GM23338 (cell line): ENCODE measurements around the gene RPS6KA1. TPM values are rescaled to one million over a fixed set of nuclear protein-coding genes. Genes with fewer than 3 reads are reported as not detected.

ENCODE experiments used
- ATAC-seq: fragments of 200-7000 bp; cut with Tn5 transposase; 3 replicates; pipeline ENCODE4 v1.9.1; 2020
- DNase-seq: peaks from one replicate; pipeline ENCODE4 v3.0.0-alpha.2; 2015; ENCODE audit warnings: low spot score
- H2AFZ ChIP-seq: fragments of 200-600 bp; sonication (generic); 2 replicates; pipeline ENCODE4 v1.8.0; 2016; ENCODE audit warnings: antibody characterized with exemption, mild to moderate bottlenecking, moderate library complexity
- H3F3A ChIP-seq: fragments of 200-600 bp; sonication (generic); replicated peaks from 2 replicates; pipeline ENCODE4 v1.8.0; 2017; ENCODE audit warnings: antibody characterized with exemption, mixed run types, low read depth
- H3K27ac ChIP-seq: fragments of 200-600 bp; sonication (generic); 2 replicates; pipeline ENCODE4 v1.6.1; 2016; ENCODE audit warnings: low read depth
- H3K27me3 ChIP-seq: fragments of 200-600 bp; sonication (generic); 2 replicates; pipeline ENCODE4 v1.8.0; 2016; ENCODE audit warnings: mild to moderate bottlenecking, mixed run types, moderate library complexity; ENCODE audit not compliant: insufficient read depth
- H3K36me3 ChIP-seq: fragments of 200-600 bp; sonication (generic); 2 replicates; pipeline ENCODE4 v1.8.0; 2016; ENCODE audit warnings: mild to moderate bottlenecking; ENCODE audit not compliant: insufficient read depth
- H3K4me1 ChIP-seq: fragments of 200-600 bp; sonication (generic); 2 replicates; pipeline ENCODE4 v1.8.0; 2016; ENCODE audit warnings: mild to moderate bottlenecking, moderate library complexity; ENCODE audit not compliant: insufficient read depth
- H3K4me2 ChIP-seq: fragments of 200-600 bp; sonication (generic); 2 replicates; pipeline ENCODE4 v1.7.1; 2017; ENCODE audit warnings: mixed run types
- H3K4me3 ChIP-seq: fragments of 200-600 bp; sonication (generic); 2 replicates; pipeline ENCODE4 v1.6.1; 2016; ENCODE audit warnings: mixed run types
- H3K79me2 ChIP-seq: fragments of 200-600 bp; sonication (generic); replicated peaks from 2 replicates; pipeline ENCODE4 v1.8.0; 2017; ENCODE audit warnings: mild to moderate bottlenecking; ENCODE audit not compliant: insufficient read depth
- H3K9me2 ChIP-seq: fragments of 200-600 bp; sonication (generic); 2 replicates; pipeline ENCODE4 v1.8.0; 2017; ENCODE audit not compliant: insufficient read depth
- H4K20me1 ChIP-seq: fragments of 200-600 bp; sonication (generic); replicated peaks from 2 replicates; pipeline ENCODE4 v1.8.0; 2017; ENCODE audit warnings: mild to moderate bottlenecking; ENCODE audit not compliant: insufficient read depth
- H3K27ac Mint-ChIP-seq: 2 replicates; pipeline ENCODE4 v1.8.0; 2020; ENCODE audit warnings: inconsistent platforms, mild to moderate bottlenecking, moderate library complexity, mixed read lengths
- H3K27me3 Mint-ChIP-seq: 3 replicates; pipeline ENCODE4 v1.8.0; 2022; ENCODE audit warnings: low read depth, mild to moderate bottlenecking, moderate library complexity, mixed read lengths, inconsistent platforms; ENCODE audit not compliant: insufficient read depth, poor library complexity
- H3K36me3 Mint-ChIP-seq: 3 replicates; pipeline ENCODE4 v1.8.0; 2021; ENCODE audit warnings: low read depth, mild to moderate bottlenecking, inconsistent platforms, moderate library complexity, mixed read lengths
- H3K4me1 Mint-ChIP-seq: 3 replicates; pipeline ENCODE4 v1.8.0; 2020; ENCODE audit warnings: mild to moderate bottlenecking, inconsistent platforms, mixed read lengths
- H3K4me3 Mint-ChIP-seq: 3 replicates; pipeline ENCODE4 v1.8.0; 2021; ENCODE audit warnings: moderate library complexity, mild to moderate bottlenecking, inconsistent platforms, mixed read lengths
- H3K9me3 Mint-ChIP-seq: 3 replicates; pipeline ENCODE4 v1.8.0; 2020; ENCODE audit warnings: moderate library complexity, mild to moderate bottlenecking, inconsistent platforms, mixed read lengths
- NANOG ChIP-seq: IDR thresholded peaks from 2 replicates; pipeline ENCODE4 v1.6.1; 2016; ENCODE audit warnings: antibody characterized with exemption, borderline replicate concordance
- polyA plus RNA-seq: library from polyadenylated mRNA; unstranded; fragments of >200 nt; fragmentation: Nextera tagmentation; extraction: Ambion mirVana; gene quantifications from 2 replicates; pipeline ENCODE4 v1.2.1, GENCODE V29; 2016
- total RNA-seq: library from RNA; depleted of rRNA; stranded (reverse); fragments of >200 nt; shearing (Covaris generic); gene quantifications from 2 replicates; pipeline ENCODE4 v1.2.3, GENCODE V29; 2014
- TF ChIP-seq, protein P1 (sequence below): fragments of 250-450 bp; sonication (Bioruptor Pico); IDR thresholded peaks from 2 replicates; pipeline ENCODE4 v1.5.0; 2020; ENCODE audit warnings: mild to moderate bottlenecking, moderate library complexity

The RPS6KA1 gene
- total and polyA plus RNA-seq, 2 experiments from 2014 or later: 28.3 to 68.6 TPM

DNA sequence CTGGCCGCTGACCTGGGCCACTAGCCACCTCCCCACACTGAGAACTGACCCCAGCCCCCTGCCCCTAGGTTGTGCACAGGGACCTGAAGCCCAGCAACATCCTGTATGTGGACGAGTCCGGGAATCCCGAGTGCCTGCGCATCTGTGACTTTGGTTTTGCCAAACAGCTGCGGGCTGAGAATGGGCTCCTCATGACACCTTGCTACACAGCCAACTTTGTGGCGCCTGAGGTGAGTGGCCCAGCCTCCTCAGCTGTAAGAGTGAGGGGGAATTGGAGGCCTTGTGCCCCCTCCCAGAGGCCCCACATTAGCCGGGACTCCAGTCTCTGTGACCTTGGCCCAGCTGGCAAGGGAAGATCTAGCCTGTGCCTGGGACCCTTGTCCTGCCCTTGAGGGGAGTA lies 41.8 kb downstream of the RPS6KA1 start:
- H3K27me3 Mint-ChIP-seq: no peaks in the 10 kb centered on the region

More for the DNA sequence above, 41.8 kb downstream of the RPS6KA1 start:
- Histone ChIP-seq H3K9me2 (no peaks in the 10 kb centered on the region), H3K79me2 (no peaks in the 10 kb centered on the region), H3F3A (no peaks in the 10 kb centered on the region), H2AFZ (no peak overlapping the region), H3K36me3 (no peaks in the 10 kb centered on the region), H3K27ac (no peak overlapping the region), H3K4me1 (no peaks in the 10 kb centered on the region), H3K4me2 (no peak overlapping the region), H3K4me3 (no peak overlapping the region), H3K27me3 (no peaks in the 10 kb centered on the region), H4K20me1 (no peaks in the 10 kb centered on the region; the same call in none of the 2 replicates)
- Mint-ChIP-seq H3K4me1 (no peaks in the 10 kb centered on the region), H3K4me3 (no peak overlapping the region), H3K9me3 (no peaks in the 10 kb centered on the region), H3K36me3 (peaks cover 27% of the 10 kb centered on the region), H3K27ac (no peak overlapping the region)
- DNase-seq (no peak), ATAC-seq (no peak)
- no peak for TF ChIP-seq NANOG
- TF ChIP-seq, protein P1, sequence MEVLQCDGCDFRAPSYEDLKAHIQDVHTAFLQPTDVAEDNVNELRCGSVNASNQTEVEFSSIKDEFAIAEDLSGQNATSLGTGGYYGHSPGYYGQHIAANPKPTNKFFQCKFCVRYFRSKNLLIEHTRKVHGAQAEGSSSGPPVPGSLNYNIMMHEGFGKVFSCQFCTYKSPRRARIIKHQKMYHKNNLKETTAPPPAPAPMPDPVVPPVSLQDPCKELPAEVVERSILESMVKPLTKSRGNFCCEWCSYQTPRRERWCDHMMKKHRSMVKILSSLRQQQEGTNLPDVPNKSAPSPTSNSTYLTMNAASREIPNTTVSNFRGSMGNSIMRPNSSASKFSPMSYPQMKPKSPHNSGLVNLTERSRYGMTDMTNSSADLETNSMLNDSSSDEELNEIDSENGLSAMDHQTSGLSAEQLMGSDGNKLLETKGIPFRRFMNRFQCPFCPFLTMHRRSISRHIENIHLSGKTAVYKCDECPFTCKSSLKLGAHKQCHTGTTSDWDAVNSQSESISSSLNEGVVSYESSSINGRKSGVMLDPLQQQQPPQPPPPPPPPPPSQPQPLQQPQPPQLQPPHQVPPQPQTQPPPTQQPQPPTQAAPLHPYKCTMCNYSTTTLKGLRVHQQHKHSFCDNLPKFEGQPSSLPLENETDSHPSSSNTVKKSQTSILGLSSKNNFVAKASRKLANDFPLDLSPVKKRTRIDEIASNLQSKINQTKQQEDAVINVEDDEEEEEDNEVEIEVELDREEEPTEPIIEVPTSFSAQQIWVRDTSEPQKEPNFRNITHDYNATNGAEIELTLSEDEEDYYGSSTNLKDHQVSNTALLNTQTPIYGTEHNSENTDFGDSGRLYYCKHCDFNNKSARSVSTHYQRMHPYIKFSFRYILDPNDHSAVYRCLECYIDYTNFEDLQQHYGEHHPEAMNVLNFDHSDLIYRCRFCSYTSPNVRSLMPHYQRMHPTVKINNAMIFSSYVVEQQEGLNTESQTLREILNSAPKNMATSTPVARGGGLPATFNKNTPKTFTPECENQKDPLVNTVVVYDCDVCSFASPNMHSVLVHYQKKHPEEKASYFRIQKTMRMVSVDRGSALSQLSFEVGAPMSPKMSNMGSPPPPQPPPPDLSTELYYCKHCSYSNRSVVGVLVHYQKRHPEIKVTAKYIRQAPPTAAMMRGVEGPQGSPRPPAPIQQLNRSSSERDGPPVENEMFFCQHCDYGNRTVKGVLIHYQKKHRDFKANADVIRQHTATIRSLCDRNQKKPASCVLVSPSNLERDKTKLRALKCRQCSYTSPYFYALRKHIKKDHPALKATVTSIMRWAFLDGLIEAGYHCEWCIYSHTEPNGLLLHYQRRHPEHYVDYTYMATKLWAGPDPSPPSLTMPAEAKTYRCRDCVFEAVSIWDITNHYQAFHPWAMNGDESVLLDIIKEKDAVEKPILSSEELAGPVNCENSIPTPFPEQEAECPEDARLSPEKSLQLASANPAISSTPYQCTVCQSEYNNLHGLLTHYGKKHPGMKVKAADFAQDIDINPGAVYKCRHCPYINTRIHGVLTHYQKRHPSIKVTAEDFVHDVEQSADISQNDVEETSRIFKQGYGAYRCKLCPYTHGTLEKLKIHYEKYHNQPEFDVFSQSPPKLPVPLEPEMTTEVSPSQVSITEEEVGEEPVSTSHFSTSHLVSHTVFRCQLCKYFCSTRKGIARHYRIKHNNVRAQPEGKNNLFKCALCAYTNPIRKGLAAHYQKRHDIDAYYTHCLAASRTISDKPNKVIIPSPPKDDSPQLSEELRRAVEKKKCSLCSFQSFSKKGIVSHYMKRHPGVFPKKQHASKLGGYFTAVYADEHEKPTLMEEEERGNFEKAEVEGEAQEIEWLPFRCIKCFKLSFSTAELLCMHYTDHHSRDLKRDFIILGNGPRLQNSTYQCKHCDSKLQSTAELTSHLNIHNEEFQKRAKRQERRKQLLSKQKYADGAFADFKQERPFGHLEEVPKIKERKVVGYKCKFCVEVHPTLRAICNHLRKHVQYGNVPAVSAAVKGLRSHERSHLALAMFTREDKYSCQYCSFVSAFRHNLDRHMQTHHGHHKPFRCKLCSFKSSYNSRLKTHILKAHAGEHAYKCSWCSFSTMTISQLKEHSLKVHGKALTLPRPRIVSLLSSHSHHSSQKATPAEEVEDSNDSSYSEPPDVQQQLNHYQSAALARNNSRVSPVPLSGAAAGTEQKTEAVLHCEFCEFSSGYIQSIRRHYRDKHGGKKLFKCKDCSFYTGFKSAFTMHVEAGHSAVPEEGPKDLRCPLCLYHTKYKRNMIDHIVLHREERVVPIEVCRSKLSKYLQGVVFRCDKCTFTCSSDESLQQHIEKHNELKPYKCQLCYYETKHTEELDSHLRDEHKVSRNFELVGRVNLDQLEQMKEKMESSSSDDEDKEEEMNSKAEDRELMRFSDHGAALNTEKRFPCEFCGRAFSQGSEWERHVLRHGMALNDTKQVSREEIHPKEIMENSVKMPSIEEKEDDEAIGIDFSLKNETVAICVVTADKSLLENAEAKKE (CRISPR knock-in tag): no peak
